GM18873 (cell line): ENCODE results near the gene GNGT2.
A peak's percentile ranks its signal among the peaks of the same experiment; 100 is the strongest.

Experiments used
- ATAC-seq: cut with Tn5 transposase; IDR thresholded peaks from one replicate; pipeline ENCODE4 v1.9.1; 2021; ENCODE audit warnings: mild to moderate bottlenecking, moderate library complexity, moderate number of reproducible peaks; ENCODE audit not compliant: unreplicated experiment, low FRiP score

The GNGT2 gene

DNA sequence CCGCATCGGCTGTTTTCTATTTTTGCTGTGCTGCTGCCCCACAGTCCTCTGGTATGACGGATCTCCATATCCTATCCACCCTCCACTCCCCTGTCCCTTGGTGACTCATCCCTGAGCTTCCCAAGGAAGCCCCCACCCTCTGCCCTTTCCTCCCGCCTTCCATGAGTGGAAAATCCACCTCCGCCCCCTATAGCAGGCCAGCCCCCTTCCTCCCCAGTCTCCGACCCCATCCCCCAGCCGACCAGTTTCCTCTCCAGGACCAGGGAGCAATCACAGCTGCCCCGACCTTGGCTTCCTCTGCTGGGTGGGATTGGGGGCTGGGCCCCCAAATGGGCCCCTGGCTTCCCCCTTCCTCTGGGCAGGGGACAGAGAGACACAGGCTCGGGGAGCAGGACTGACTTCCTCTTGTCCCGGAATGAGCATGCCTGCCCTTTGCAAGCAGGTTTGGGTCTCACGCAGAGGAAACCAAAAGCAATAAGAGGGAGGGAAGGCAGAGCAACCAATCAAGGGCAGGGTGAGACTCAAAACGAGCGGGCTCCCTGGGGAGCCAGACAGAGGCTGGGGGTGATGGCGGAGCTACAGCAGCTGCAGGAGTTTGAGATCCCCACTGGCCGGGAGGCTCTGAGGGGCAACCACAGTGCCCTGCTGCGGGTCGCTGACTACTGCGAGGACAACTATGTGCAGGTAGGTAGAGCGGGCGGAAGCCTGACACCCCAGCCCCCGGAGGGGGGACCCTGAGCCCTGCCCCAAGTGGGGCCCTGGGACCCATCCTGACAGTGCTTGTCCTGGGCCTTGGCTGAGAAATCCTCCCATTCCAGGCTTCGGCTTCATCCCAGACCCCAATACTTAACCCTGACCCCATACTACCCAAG, at the start of gene GNGT2, which contains the start of gene ABI3:
Gene GNGT2, minus strand, starts transcription at position 417 of the 872 bp plus-strand sequence. CDS start 3,152 bp downstream, outside the sequence.
Gene ABI3, plus strand, starts transcription at position 550 of the 872 bp plus-strand sequence. Its CDS starts 18 bp downstream, at position 568.
- peak; percentile 71 for ATAC-seq

DNA sequence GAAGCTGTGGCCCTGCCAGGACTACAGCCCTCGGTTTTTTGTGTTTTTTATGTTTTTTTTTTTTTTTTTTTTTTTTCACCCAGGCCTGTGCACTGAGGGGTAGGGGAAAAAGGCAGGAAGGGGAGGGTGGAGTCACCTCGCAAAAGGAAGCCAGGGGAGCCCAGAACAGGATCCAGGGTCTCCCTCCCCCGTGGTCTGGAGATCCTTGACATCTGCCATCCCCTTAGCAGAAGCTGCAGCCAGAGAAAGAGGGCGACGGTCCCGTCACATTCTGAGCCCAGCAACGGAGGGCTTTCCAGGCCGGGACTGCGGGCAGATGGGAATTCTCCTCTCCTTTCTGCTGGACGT, 49.3 kb upstream of the GNGT2 start:
- no peak for ATAC-seq

DNA sequence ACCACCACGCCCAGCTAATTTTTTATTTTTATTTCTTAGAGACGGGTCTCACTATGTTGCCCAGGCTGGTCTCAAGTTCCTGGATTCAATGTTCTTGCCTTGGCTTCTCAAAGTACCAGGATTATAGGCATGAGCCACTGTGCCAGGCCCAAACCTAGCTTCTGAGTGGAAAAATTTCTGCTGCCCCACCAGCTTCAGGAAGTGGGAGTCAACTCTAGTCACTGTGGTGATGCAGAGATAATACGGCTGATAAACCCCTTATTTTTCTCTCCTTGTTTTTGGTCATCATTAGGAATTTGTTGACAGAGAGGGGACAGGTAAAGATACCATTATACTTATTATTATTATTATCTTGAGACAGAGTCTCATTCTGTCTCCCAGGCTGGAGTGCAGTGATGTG, 48.0 kb upstream of the GNGT2 start:
- ATAC-seq, result no peak

DNA sequence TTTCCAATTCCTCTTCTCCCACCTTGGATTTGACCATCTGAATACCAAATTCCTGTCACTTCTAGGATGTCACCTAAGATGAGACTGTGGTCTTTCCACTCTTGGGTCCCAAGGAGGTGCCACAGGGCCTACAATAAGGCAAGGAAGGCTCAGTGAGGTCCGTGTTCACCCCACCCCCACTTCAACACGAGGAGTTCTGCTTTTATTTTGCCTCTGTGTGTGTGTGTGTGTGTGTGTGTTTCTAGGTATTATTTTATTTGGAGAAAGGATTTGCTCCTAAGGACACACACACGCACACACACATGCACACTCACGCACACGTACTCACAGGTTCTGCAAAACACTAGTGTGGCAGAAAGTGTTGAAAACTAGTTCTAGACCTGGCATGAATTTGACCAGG, 44.8 kb upstream of the GNGT2 start:
- no peak for ATAC-seq

DNA sequence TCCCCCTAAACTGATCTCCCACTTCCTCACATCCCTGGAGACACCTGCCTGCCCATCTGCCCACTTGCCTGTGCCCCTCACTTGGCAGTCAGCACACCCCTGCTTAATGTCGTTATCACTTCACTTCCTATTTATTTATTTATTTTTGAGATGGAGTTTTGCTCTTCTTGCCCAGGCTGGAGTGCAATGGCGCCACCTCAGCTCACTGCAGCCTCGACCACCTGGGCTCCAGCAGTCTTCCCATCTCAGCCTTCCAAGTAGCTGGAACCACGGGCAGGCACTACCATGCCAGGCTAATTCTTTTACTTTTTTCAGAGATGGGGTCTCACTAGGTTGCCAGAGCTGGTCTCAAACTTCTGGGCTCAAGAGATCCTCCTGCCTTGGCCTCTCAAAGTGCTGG, 43.7 kb upstream of the GNGT2 start:
- no peak for ATAC-seq

DNA sequence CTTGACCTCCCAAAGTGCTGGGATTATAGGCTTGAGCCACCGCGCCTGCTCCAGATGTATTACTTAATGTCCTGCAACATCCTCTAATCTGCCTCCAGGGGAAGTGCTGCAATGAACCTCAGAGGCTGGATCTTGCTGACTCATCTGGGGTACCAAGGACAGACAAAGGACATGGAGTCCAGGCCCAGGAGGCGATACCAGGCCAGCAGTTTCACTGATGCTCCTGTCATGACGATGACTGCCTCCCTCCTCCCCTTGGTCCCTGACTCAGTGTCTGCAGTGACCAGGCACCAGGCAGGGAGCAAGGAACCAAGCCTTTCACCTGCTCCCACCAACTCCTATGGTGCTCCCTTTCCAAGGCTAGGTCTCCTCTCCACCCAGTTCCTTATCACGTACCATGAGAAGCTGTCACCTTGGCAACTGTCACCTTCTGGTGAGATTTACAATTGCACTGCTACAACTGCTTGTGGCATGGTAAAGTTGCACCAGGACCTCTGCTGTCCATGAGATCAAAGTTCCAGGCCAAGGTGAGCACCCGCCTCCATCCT, 41.8 kb upstream of the GNGT2 start:
- ATAC-seq, result no peak

DNA sequence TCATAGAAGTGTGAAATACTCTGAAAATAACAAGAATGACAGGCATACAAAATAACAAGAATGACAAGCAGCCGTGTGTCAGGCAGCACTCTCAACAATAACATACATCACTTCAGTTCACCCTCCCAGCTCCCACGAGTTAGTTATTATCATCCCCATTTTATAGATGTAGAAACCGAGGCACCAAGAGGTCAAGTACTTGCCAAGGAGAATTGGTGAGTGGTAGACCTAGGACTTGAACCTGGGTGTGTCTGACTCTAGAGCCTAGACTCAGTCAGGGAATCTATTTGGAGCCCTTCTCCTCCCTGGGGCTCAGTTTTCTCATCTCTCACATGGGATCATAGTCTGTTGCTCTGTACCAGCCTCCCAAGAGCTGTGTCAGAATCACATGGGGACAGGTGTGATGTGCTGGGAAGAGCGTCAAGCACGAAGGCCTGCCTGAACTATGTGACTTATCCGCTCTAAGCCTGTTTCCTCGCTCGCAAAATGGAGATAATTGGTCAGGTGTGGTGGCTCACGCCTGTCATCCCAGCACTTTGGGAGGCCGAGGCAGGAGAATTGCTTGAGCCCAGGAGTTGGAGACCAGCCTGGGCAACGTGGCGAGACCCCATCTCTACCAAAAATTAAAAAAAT, 39.6 kb upstream of the GNGT2 start:
- no peak for ATAC-seq

DNA sequence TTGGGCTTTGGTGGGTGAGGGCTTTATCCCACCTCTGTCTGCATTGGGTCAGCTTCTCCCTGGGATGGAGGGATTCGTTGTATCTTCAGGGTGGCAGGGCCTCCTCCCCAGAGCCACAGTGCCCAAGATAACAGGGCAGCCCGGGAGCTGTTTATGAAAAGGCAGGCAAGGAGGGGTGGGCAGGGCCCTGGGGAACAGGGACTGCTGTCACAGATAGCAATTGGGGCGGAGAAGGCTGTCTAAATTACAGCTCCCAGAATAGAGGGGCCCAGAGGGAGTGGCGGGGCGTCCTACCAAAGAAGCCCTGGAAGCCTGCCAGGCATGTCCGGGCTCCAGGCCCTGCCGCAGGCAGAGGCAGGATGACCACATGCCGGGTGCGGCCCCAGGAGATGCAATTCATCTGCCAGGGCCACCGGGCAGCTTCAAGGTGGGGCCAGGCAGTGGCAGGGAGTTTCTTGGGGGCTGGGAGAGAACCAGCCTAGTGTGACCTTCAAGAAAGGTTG, 39.0 kb upstream of the GNGT2 start:
- no peak for ATAC-seq

DNA sequence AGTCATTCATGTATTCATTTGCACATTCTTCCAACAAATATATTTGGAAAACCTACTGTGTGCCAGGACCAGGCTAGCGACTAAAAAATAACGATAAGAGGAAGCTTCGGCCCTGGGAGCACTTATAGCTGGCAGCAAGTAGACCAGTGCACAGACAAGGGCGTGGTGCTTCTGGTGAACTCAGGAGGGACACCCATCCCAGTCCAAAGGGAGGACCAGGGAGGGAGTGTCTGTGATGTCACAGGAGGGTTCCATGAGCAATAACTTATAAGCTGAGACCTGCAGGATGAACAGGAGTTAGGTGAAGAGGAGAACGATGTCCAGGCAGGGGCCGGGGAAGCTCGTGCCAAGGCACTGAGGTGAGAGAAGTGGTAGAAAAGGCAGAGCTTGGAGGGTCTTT, 37.6 kb upstream of the GNGT2 start:
- no peak for ATAC-seq

DNA sequence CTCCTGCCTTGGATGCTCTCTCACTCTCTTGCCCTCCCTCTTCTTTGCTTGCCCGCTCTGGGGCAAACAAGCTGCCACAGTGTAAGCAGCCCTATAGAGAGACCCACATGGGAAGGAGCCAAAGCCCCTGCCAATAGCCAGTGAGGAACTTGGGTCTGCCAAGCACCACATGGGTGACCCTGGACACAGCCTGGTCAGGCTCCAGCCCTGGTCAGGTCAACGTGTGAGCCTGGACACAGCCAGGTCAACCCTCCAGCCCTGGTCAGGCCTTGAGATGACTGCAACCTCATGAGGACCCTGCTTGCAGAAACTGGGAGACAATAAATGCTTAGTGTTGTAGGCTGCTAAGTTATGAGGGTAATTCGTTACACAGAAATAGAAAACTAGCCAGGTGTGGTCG, 34.5 kb upstream of the GNGT2 start:
- no peak for ATAC-seq

DNA sequence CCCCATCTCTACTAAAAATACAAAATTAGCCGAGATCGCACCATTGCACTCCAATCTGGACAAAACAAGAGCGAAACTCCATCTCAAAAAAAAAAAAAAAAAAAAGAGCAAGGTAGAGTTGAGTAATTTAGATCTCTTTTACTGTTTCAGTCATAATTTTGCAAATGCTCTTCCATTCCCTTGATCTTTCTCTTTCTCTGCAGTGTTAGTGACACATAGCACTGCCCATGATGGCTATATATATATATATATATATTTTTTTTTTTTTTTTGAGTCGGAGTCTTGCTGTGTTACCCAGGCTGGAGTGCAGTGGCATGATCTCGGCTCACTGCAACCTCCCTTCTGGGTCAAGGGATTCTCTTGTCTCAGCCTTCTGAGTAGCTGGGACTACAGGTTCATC, 32.4 kb upstream of the GNGT2 start:
- no peak for ATAC-seq

DNA sequence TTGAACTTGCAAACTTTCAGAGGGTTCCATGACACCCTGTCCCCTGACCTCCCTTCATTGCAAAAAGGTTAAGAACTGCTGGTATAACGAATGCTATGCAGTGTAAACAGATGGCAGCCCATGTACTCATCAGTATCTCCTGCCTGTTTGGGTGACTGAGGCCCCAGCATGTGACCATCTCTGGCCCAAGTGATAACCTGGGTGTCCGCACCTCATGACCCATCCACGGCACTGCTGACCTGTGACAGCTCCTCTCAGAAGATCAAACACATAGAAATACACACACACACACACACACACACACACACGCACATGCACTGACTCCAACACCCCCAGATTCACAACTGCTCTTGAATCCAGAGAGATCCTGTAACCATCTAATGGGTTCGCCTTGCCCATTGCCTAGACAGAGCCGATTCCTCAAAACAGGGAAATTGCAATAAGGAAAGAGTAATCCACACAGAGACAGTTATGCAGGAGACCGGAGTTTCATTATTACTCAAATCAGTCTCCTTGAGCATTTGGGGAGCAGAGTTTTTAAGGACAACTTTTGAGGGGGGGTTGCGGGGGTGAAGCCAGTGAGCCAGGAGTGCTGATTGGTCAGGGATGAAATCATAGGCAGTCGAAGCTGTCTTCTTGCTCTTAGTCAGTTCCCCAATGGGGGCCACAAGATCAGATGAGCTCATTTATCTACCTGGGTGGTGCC, 31.5 kb upstream of the GNGT2 start:
- ATAC-seq, result no peak

DNA sequence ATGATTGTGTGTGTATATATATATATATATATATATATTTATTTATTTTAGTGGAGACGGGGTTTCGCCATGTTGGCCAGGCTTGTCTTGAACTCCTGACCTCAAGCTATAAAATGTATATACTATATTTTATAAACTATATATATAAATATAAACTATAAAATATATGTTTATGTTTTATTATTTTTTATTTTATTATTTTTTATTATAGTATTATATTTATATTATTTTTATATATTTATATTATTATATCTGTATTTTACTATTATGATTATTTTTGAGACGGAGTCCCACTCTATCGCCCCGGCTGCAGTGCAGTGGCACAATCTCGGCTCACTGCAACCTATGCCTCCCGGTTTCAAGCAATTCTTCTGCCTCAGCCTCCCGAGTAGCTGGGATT, 30.7 kb upstream of the GNGT2 start:
- ATAC-seq, result no peak

DNA sequence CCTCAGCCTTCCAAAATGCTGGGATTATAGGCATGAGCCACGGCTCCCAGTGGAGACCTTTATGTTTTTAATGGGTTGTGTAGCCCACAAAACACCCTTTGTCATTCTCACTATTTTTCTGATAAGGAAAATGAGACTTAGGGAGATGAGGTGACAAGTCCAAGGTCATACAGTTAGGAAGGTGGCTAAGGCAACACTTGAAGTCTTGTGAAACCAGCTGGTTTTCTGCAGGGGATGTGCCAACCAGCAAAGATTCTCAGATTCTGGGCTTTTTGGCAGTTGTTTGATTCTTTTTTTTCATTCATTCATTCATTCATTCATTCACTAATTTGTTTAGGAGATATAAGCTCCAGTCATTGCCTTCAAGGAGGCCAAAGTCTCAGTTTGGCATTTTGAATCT, 30.2 kb upstream of the GNGT2 start:
- ATAC-seq, result no peak

DNA sequence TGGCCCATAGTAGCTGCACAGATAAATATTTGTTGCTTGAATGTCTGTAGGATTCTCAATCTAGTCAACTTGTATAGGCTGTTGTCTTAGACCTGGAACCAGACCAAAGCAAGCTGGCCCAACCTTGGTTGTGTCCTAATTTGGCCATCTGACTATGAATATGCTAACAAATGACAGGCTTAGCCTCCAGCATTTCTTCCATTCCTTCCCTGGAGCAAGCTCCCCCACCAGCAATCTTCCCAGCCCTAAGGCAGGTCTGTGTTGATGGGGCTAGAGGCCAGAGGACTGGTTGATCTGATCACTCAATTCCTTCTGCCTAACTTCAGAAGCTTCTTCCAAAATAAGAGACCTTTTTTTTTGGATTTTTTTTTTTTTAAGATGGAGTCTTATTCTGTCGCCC, 29.6 kb upstream of the GNGT2 start:
- ATAC-seq, result no peak

DNA sequence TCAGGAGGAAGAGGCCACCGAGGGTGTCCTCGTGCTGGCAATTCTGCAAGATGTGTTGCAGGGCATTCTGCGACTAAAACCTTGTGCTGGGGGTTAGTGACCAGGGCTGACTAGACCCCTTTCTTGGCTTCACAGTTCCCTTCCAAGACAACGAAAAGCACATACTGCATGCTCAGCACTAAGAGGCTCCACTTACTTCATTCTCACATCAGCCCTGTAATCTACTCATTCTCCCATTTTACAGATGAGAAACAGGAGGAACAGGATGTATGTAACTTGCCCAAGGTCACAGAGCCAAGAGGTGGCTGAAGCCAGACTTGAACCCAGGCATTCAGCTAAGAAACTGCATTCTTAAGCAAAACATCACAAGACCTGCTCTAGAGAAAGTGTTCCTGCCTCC, 25.5 kb upstream of the GNGT2 start:
- no peak for ATAC-seq

DNA sequence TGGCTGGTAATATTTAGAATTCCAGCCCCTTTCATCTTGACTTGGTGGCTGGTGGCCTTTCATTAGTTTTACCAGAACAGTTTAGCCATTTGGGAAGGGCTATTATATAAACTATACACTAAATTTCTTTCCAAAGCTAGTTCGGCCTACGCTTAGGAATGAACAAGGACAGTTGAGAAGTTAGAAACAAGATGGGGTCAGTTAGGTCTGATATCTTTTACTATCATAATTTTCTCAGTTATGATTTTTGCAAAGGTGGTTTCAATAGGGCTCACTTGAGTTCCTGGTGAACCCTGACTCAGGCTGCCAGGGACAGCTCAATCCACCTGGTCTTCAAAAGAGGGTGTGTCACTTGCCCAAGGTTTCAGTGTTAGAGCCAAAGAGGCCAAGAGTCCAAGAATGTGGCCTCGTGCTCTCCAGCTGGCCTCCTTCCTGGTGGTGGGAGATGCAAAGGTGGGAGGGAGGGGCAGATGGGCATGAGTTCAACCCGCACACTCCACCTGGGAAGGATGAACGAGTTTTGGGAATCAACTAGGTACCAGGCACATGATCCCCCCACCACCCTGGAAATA, 24.2 kb upstream of the GNGT2 start:
- no peak for ATAC-seq

DNA sequence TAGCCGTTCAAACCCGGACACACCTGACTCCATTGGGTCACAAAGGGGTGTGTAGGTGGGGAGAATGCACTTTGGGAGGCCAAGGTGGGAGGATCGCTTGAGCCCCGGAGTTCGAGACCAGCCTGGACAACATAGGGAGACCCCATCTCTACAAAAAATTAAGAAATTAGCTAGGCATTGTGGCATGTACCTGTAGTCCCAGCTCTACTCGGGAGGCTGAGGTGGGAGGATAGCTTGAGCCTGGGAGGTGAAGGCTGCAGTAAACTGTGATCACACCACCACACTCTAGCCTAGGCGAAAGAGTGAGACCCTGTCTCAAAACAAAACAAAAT, 21.2 kb upstream of the GNGT2 start:
- ATAC-seq, result no peak

DNA sequence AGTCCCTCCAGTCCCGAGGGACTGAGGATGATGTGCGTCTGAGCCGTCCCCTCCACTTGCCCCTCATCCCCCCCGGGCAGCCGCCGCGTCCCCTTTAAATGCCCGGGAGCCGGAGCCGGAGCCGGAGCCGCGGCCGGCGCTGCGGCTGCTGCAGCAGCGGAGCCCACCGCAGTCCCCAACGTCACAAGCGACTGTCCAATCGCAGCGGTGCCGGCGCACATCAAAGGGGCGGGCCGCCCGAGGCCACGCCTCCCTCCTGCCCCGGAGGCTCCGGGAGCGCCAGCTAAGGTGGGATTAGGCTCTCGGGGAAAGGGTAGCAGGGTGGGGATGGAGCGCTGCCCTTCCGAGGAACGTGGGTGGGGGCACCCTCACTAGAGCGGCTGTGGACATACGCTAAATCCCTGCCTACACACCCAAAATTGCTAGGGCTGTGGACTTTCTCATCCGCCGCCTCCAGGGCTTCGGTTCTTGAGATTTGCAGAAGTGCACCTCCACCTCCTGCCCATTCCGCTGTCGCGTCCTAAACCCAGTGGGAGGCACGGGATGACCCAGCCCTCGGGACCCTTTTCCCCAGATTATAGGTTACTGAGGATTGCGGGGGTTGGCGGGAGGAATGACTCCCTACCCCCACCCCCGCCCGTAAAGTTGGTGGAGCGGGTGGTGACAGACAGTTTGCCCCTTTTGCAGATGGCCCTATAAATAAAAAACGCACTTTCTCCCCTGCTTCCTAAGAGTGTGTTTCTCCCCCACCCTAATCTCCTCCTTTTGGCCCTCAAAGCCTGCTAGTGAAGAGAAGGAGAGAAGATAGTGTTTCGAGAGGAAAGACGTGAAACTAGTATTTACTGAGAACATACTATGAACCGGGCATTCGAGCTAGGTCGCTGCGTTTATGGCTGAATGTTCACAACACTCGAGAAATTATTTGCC, 20.5 kb upstream of the GNGT2 start, which contains the start of gene PHOSPHO1:
Gene PHOSPHO1, minus strand, starts transcription at position 152 of the 927 bp plus-strand sequence. CDS start 4,096 bp downstream, outside the sequence.
- peak; percentile 65 for ATAC-seq
